Activated B cell treated with CpG ODN at 0.5 μM for 24 hours (primary cell): ENCODE results near the gene SPI1. TPM values are rescaled to one million over a fixed set of nuclear protein-coding genes. Genes with fewer than 3 reads are reported as not detected.

Source experiments
- ATAC-seq: fragments of 200-7000 bp; cut with Tn5 transposase; one replicate; pipeline ENCODE4 v1.10.0; 2021; ENCODE audit warnings: low read depth, mild to moderate bottlenecking, moderate library complexity
- CTCF ChIA-PET: fragments of 350-600 bp; sonication (Branson Sonifier 250); formaldehyde crosslinking; loops from one replicate; lab custom pipeline; 2021; ENCODE audit warnings: antibody characterized with exemption; lab: Charles Lee
- POLR2A ChIA-PET: fragments of 350-600 bp; sonication (Branson Sonifier 250); formaldehyde crosslinking; loops from one replicate; lab custom pipeline; 2021; ENCODE audit warnings: antibody characterized with exemption; lab: Charles Lee
- DNase-seq: peaks from one replicate; pipeline ENCODE4 v3.0.0; 2022
- H3K27ac Mint-ChIP-seq: one replicate; pipeline ENCODE4 v1.8.0; 2020; ENCODE audit warnings: mixed read lengths
- H3K27me3 Mint-ChIP-seq: one replicate; pipeline ENCODE4 v1.8.0; 2021; ENCODE audit warnings: mixed read lengths
- H3K36me3 Mint-ChIP-seq: one replicate; pipeline ENCODE4 v1.8.0; 2021; ENCODE audit warnings: low read depth, mixed read lengths
- H3K4me1 Mint-ChIP-seq: one replicate; pipeline ENCODE4 v1.8.0; 2021; ENCODE audit warnings: mixed read lengths
- H3K4me3 Mint-ChIP-seq: one replicate; pipeline ENCODE4 v1.8.0; 2020; ENCODE audit warnings: mild to moderate bottlenecking, mixed read lengths
- H3K9me3 Mint-ChIP-seq: one replicate; pipeline ENCODE4 v1.8.0; 2020; ENCODE audit warnings: mixed read lengths
- intact Hi-C: fragments of 100-400 bp; cut with micrococcal nuclease; formaldehyde crosslinking; loops from one replicate; pipeline ENCODE4 v1.15.1; 2024
- total RNA-seq: library from RNA; stranded (reverse); gene quantifications from 2 replicates; pipeline ENCODE4 v1.2.3, GENCODE V29; 2022
- TF ChIP-seq, protein P1 (sequence below): fragments of 200-600 bp; IDR thresholded peaks from one replicate; pipeline ENCODE4 v1.8.0; 2022; ENCODE audit warnings: antibody characterized with exemption, mild to moderate bottlenecking

The SPI1 gene
- total RNA-seq, 1 donor from 2014 or later: 68.8 TPM

DNA sequence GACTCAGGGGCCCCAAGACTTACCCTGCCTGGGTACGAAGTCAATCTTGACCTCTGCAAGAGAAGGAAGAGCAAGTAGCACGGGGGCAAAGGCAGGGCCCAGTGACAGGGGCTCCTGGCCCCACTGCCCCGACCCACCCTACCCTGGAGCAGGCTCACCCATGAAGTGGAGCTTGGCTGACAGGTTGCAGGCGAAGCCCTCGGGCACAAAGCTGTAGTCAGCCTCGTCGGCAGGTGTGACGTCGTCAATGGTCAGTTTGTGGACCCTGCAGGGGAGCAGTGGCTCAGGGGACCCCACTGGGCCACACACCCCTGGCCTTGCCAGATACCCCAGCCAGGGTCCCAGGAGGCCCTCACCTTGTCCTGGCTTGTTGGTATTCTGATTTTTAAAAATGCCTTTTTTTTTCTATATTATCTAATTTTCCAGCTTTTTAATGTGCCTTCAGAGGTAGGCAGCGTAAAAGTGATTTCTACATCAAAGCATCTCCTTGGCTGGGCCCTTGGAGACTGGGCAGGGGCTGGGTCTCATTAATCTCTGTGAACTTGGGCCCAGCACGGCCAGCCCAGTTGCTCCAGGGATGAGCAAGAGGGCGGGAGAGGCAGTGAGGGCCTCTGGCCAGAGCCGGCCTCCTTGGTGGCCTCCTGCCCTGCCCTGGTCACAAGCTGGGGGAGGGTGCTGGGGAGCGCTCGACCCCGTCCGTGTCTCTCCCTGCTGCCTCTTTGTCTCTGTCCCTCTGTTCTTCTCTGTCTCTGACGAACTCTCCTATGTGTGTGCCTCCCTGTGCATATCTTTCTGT, 37.2 kb downstream of the SPI1 start:
- H3K4me3 Mint-ChIP-seq: no peak overlapping the region
- H3K36me3 Mint-ChIP-seq: no peaks in the 10 kb centered on the region
- ChIA-PET CTCF (no interaction called here), POLR2A (no interaction called here)
- H3K9me3 Mint-ChIP-seq: no peaks in the 10 kb centered on the region
- H3K27me3 Mint-ChIP-seq: no peaks in the 10 kb centered on the region
- intact Hi-C loops: no loop called here
- H3K4me1 Mint-ChIP-seq: no peaks in the 10 kb centered on the region
- DNase-seq: no peak
- TF ChIP-seq, protein P1, sequence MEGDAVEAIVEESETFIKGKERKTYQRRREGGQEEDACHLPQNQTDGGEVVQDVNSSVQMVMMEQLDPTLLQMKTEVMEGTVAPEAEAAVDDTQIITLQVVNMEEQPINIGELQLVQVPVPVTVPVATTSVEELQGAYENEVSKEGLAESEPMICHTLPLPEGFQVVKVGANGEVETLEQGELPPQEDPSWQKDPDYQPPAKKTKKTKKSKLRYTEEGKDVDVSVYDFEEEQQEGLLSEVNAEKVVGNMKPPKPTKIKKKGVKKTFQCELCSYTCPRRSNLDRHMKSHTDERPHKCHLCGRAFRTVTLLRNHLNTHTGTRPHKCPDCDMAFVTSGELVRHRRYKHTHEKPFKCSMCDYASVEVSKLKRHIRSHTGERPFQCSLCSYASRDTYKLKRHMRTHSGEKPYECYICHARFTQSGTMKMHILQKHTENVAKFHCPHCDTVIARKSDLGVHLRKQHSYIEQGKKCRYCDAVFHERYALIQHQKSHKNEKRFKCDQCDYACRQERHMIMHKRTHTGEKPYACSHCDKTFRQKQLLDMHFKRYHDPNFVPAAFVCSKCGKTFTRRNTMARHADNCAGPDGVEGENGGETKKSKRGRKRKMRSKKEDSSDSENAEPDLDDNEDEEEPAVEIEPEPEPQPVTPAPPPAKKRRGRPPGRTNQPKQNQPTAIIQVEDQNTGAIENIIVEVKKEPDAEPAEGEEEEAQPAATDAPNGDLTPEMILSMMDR: no peak
- H3K27ac Mint-ChIP-seq: no peak overlapping the region
- ATAC-seq: no peak

DNA sequence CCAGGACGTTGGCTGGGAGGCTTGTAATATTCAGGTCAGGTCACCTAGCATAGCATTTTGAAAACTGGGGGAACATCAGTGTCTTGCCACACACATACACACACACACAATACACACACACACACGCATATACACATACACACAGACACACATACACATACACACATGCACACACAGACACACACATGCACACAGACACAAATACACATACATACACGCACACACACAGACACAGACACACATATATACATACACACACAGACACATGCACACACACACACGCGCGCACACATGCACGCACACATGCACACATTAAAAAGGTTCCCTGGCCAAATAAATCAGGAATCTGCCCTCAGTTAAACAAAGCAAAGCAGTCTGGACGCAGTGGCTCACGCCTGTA, 38.3 kb downstream of the SPI1 start:
- Mint-ChIP-seq H3K36me3 (no peaks in the 10 kb centered on the region), H3K9me3 (no peaks in the 10 kb centered on the region), H3K27me3 (no peaks in the 10 kb centered on the region), H3K4me3 (no peak overlapping the region), H3K27ac (no peak overlapping the region), H3K4me1 (no peaks in the 10 kb centered on the region)
- CTCF ChIA-PET: no interaction called here
- POLR2A ChIA-PET: no interaction called here
- DNase-seq: no peak
- TF ChIP-seq, protein P1: no peak
- ATAC-seq: no peak
- intact Hi-C loops: no loop called here

DNA sequence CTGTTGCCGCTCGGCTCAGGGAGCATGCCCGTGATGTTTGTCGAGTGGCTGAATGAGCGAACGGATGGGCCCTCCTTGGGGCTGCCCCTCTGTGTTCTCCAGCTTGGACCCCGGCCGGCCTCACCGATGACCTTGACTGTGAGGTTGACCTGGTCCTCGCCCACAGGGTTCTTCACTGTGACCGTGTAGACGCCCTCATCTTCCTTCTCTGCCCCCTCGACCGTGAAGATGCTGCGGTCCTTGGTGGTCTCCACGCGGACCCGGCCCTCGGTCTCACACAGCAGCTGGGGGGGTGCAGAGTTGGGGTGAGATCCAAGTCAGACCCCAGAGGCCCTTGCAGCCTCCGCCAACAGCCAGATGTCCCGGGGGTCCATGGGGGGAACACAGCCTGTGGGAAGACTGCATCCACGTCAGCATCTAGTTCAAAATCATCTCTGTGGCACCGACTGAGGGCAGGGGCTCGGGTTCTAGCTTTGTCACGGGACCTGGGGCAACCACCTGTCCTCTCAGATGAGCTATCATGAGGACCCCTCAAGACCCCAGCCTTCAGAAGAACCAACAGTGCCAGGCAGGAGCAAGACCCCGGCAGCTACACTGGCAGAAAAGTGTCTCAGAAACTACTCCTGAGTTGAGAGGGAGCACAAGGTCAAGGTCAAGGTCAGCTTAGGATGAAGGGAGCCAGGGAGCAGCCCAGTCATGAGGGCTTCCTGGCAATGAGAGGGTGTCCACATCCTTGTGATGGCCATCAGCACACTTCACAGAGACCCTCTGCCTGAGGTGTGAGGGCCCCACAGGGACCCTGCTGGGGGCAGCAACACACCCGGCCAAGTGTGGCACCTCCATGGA, 39.7 kb downstream of the SPI1 start:
- Mint-ChIP-seq H3K27ac (no peak overlapping the region), H3K27me3 (no peaks in the 10 kb centered on the region), H3K4me1 (no peaks in the 10 kb centered on the region), H3K4me3 (no peak overlapping the region), H3K36me3 (no peaks in the 10 kb centered on the region), H3K9me3 (no peaks in the 10 kb centered on the region)
- TF ChIP-seq, protein P1: no peak
- CTCF ChIA-PET: no interaction called here
- ATAC-seq: no peak
- intact Hi-C loops: no loop called here
- POLR2A ChIA-PET: no interaction called here
- no peak for DNase-seq

DNA sequence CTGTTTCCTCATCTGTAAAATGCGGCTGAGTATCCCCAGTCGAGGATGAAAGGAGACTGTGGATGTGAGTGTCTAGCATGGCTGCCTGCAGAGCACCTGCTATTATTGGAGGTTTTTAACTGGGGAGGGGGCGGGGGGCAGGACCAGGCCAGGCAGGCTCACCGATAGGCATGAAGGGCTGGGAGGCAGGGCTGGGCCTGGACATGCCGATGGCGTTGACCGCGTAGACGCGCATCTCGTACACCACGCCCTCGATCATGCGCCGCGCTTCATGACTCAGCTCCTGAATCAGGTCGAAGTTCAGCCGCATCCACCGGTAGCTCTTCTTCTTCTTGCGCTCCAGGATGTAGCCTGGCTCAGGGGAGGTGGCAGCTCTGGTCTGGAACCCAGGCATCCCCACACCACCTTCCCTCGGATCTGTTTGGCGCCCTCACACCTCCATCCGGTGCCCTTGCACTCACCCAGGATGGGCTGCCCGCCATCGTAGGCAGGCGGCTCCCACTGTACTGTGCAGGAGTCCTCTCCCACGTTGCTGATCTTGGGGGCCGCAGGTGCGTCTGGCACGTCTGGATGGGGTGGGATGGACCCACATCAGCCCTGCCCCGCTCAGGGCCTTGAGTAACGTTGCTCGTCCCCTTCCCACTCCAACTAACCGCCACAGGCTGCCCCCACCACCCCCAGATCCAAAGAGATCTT, 41.0 kb downstream of the SPI1 start:
- H3K9me3 Mint-ChIP-seq: no peaks in the 10 kb centered on the region
- DNase-seq: no peak
- no peaks in the 10 kb centered on the region for H3K4me1 Mint-ChIP-seq
- H3K36me3 Mint-ChIP-seq: no peaks in the 10 kb centered on the region
- ATAC-seq: no peak
- no peak overlapping the region for H3K4me3 Mint-ChIP-seq
- ChIA-PET CTCF (no interaction called here), POLR2A (no interaction called here)
- TF ChIP-seq, protein P1: no peak
- intact Hi-C loops: no loop called here
- no peak overlapping the region for H3K27ac Mint-ChIP-seq
- no peaks in the 10 kb centered on the region for H3K27me3 Mint-ChIP-seq

DNA sequence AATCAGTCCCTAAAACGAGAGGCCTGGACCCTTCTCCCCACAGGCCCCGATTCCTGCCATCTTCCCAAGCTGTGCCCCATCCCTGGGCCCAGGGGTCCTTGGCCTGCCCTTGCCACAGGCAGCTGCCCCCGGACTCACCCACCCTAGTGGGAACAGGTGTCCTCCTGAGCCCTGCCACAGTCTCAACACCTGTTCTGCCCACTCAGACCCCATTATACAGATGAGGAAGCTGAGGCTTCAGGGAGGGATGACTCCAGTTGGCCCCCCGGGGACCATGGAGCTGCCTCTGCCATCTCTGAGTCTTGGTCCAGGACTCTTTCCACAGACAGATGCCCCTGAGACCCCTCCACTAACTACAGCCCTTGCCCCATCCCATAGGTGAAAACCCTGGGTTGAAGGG, 41.8 kb downstream of the SPI1 start:
- ChIA-PET CTCF (no interaction called here), POLR2A (interaction anchor here (0.6 to 0.7 kb wide), 2 partner anchors 38 to 118 kb away, joined by 5 read pairs; no protein-coding TSS in a partner anchor)
- Mint-ChIP-seq H3K27me3 (no peaks in the 10 kb centered on the region), H3K27ac (no peak overlapping the region), H3K4me1 (no peaks in the 10 kb centered on the region), H3K36me3 (no peaks in the 10 kb centered on the region), H3K4me3 (no peak overlapping the region), H3K9me3 (no peaks in the 10 kb centered on the region)
- TF ChIP-seq, protein P1: no peak
- DNase-seq: no peak
- intact Hi-C loops: no loop called here
- no peak for ATAC-seq
